Myocyte (in vitro differentiated cells): ENCODE data around the gene APCDD1L. TPM values are rescaled to one million over a fixed set of nuclear protein-coding genes. Genes with fewer than 3 reads are reported as not detected.

Experiments used
- DNase-seq: peaks from one replicate; pipeline ENCODE4 v3.0.0-alpha.2; 2012; ENCODE audit warnings: low read depth
- total RNA-seq: library from RNA; depleted of rRNA; stranded (reverse); fragments of >200 nt; gene quantifications from 2 replicates; pipeline ENCODE4 v1.2.3, GENCODE V29; 2014

Gene APCDD1L
- total RNA-seq, 1 donor from 2014 or later, result 0.11 TPM

DNA sequence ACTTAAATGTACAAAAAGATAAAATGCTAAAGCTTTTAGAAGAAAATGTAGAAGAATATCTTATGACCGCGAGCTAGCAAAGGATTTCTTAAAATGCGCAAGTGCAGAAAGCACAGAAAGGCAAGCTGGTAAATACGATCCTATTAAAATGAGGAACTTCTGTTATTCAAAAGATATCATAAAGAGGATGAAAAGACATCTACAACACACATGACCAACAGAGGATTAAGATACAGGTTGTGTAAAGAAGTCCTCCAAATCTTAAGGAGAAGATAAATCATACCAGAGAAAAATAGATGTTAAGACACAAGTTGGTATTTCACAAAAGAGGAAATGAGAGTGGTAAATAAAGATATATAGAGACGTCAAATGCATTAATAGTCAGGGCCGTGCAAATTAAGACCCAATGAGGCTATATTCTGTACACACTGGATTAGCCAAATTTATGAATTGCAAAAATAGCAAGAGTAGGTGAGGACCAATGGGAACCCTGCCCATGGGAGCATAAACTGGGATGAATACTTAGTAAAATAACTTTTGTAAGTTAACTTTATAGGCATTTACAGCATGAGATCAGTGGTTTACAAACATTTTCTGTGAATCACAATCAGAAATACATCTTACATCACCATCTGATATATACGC, 23.0 kb downstream of the APCDD1L start:
- DNase-seq, result no peak

DNA sequence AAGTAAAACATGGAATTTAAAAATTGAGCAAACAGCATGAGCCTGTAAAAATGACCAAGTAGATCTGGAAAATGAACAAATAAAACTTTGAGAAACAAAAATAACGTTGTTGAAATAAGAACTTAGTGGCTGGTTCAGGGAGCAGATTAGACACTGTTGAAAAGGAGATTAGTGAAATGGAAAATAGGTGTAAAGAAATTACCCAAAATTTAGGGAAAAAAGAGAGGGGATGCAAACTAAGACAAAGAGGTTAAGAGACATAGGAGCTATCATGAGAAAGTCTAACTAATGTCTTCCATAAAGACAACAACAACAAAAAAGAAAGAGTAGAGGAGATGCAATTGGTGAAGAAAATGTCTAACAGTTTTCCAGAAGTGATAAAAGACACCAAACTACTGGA, 29.0 kb downstream of the APCDD1L start:
- no peak for DNase-seq

DNA sequence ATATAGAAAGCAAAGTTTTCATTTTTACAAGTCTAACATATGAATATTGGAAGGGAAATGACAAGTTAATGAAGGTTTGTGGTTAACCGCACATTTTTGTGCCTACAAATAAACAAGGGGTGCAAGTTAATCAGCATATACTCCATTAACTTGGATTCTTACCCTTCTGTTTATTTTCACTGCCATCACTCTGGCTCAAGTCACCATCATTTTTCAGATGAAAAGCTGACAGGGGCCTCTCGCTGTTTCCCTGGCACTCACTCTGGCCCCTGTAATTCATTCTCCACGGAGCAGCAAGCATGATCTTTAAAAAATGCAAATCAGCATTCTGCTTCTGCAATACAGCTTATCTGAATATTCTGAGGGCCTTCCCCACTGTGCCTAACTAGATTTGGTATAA, 29.8 kb downstream of the APCDD1L start:
- DNase-seq, result no peak

DNA sequence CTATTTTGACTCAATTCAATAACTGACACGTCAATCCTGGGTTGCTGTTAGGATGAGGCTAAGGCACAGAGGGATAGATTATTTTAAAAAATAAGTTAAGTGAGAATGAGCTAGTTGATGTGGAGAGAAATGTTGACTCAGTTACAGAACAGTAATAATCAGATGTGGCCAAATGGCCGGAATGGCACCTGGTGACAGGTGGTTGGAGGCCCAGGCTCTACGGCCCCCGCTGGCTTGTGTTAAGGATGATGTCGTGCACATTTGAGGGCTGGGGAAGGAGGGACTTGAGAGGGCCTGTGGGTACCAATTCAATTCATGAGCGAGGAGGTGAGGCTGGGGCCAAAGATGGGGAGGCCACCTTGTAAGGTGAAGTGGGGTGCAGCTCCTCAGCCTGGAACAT, 31.7 kb downstream of the APCDD1L start:
- DNase-seq, result no peak

DNA sequence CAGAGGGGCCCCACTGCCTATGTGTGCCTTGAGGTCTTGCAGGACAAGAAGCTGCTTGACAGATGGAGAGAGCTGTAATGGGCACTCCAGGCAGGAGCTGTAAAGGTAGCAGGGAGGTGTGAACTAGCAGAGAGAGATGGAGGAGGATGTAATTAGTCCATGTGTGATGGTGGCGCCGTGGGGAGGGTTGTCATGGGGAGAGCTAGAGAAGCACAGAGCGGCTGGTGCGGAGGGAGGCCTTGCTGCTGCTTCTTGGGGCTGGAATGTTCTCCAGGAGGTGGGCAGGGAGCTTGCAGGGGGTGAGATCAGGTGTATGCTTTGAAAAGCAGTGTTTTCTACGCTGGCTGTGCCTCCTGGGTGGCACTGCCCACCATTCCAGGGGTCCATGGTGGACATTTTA, 32.1 kb downstream of the APCDD1L start:
- DNase-seq, result no peak

DNA sequence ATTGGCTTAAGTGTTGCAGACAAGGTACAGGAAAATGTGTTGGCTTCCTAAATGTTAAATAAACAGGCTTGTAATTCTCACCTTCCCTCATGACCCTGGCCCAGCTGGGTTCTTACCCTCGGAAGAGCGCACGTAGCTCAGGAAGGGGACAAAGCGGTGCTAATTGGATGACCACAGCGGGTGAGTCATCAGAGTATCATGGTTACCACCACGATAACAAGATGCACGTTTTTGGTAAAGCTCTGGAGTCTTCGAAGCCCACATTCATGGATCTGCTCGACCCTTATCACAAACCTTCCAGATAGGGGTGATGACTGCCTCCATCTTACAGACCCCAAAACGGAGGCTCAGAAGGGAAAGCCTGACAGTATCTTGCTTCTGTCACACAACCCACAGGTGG, 32.8 kb downstream of the APCDD1L start:
- DNase-seq, result no peak

DNA sequence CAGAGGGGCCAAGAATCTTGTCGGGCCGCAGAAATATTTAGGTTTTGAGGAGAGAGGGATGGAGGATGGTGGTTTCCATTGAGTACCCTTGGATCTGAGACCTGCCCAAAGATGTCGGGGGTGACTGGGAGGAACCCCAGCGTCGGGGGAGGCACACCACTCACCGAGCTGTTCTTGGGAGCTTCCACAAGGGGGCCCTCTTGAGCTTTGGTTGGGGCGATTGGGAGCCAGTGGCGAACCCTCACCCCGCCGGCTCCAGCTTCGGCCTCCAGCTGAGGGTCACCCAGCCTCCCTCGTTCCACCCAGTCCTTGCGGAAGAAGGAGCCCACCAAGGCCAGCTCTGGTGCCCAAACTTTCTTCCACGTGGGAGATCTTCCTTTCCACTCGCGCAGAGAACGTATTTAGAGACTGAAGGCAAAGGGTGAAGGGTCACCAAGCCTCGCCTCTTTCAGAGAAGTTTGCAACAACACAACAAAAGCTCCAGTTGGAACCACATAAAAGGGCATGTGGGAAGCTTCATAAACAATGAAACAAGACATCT, 33.6 kb downstream of the APCDD1L start:
- DNase-seq, result no peak

DNA sequence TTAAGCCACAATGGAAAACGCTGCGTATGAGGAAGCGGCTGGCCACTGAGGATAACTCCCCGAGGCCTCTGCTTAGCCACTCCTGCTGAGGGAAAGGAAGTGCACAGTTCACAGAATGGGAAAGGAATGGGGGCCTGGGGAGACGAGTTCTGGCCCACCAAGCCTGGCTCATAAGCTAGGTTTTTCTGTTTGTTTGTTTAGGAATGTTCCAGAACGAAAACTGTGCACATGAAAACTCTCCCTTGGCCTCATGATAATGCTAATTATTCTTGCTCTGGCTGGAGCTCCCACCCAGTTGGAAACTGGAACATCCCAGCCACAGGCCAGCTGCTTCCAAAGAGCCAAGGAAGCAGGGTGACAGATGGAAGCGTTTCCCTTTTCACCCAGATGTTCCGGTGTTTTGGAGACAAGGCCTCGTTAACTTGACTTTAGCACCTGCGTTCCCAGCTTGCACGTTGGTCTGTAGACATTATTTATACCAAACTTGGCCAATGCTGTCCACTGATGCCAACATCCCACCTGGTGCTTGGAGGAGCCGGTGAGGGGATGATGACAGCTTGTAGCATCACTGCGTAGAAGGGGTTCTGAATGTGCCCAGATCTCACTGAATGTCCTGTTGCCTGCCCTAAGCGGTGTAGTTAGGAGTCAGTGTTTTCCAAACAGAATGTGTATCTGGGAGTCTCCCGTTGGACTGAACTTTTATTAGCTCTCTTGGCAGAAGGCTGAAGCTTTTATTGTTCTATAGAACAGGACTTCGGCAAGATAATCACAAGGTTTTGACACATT, 34.5 kb downstream of the APCDD1L start:
- DNase-seq, result no peak

DNA sequence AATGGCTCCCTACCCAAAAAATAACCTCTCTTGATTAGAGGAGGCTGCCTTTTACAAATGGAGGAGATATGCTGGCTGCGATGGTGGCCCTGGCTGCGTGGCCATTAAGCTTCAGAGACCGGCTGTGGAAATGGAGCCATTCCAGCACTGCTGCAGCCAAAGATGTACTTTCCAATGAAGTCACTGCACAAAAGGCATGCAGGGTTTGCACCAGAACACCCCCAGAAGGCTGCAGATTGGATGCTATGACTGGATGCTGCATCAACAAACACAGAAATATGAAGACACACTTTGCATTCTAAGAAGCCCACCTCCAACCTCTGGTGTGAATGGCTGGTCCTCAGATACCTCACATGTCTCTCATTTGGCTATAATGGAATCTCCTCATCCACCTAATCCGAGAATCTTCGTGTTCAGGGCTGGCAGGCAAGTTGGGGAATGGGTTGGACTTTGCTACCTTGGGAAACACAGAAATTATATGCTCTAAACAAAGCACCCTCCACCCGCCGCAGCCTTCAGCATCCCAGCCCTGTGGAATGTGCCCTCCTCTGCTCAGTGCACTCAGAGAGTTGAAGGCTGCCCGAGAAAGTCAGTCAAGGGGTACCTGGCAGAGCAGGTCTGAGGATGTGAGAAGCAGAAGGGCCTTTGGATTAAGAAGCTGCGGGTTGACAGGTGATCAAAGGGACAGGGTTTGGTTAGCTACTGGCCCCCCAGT, 35.3 kb downstream of the APCDD1L start:
- DNase-seq, result no peak

DNA sequence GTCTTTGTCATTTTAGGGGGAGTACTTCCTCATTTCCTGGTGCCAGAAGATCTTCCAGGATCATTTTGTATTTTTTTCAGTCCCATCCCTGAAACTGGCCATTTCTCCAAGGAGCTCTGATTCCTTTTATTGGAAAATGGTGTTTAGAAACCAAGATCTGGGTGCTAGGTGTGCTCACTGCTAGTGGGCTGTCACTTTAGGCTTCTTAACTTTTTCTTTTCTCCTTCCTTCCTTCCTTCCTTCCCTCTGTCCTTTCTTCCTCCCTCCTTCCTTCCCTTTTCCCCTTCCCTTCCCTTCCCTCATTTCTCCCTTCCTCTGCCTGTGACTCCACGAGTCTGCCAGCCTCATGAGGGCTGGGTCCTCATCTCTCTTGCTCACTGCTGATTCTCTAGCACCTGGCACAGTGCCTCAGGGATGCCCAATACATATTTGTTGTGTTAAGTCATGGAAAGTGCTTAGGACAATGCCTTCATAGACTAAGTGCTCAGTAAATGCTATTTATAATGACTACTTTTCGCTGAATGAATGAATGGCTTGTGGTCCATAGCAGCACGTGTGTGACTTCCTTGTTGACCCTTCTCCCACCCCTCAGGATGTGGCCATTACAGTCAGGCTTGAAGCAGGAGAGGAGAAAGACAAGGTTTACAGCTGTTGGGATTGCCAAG, 36.9 kb downstream of the APCDD1L start:
- peak; percentile 18 for DNase-seq

DNA sequence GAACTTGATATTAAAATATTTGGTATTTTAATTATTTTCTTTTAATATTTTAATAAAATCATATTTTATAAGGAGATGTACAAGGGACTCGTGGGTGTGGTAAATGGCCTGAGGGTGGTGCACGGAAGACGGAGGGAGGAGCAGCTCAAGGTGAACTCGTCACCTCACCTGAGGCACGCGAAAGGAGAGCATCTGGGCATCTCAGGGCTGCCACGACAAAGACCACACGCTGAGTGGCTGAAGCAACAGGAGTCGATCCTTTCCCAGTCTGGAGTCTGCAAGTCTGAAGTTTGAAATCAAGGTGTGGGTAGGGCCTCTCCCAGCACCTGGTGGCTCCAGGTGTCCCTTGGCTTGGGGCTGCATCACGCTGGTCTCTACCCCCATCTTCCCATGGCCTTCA, 39.7 kb downstream of the APCDD1L start:
- DNase-seq, result no peak

DNA sequence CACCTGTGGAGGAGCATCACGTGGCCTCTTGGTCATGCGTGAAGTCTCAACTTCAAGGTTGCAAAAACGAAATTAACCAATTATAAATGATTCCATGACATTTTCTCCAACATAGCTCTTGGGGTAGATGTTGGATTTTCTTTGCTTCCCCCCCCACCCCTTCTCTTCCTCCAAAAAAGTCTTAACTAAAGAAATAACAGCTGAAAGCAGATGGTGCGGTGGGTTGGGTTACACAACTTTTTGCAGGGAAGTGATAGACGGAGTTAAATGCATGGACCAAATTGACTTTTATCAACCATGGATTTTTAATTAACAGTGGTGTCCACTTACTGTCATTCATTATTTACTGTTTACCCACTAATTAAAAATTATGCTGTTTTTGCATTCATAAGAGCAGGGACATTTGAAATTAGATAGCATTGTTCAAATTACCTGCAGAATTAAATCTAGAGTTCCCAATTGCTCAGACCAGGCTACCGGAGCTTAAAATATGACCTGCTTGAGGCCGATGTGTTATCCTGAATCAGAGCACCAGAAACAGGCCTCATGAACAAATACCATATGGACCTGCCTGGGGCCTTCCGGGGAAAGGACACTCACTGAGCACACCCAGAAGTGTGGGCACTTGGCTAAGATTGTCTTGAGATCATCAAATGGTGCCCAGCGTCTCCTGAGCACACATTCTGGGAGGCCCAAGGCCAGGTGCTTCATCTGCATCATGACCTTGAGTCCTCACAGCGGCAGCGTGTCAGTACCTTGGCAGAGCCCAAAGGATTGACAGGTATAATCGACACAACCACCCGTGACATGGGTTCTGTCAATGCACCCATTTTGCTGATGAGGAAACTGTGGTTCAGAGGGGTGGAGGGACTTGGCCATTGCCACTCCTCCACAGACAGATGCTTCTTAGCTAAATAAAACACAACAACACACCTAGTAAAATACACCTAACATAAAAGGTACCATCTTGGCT, 41.5 kb downstream of the APCDD1L start:
- no peak for DNase-seq

DNA sequence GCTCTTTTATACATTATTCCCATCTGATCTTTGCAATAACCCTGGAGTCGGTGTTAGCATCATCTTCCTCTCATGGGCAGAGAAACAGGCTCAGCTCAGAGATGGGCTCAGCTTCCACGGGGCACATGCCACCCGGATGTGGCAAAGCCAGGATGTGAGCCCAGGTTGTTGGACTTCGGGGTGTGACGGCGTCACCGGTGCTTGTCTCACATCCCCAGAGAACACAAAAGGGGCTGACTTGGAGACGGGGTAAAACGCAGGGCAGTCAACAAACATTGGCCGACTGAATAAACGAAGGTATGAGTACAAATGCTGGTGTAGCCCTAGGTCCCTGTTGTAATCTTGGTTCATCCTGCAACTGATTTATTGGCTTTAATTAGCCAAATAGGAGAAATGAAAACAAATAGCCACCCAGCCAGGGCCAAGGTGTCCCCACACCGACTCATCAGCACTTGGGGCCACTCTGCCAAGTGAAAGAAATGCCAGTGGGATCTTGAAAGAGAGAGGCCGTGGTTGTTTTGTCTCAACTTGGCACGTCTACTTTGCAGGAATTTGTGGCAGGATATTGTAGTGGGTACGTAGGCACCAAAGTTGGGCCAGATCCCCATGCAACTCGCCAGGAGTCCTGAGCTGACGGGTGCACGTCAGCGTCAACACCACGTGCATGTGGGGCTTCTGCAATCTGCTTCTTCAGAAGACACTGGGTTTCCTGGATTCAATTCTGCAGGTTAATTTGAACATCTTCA, 42.8 kb downstream of the APCDD1L start:
- no peak for DNase-seq

DNA sequence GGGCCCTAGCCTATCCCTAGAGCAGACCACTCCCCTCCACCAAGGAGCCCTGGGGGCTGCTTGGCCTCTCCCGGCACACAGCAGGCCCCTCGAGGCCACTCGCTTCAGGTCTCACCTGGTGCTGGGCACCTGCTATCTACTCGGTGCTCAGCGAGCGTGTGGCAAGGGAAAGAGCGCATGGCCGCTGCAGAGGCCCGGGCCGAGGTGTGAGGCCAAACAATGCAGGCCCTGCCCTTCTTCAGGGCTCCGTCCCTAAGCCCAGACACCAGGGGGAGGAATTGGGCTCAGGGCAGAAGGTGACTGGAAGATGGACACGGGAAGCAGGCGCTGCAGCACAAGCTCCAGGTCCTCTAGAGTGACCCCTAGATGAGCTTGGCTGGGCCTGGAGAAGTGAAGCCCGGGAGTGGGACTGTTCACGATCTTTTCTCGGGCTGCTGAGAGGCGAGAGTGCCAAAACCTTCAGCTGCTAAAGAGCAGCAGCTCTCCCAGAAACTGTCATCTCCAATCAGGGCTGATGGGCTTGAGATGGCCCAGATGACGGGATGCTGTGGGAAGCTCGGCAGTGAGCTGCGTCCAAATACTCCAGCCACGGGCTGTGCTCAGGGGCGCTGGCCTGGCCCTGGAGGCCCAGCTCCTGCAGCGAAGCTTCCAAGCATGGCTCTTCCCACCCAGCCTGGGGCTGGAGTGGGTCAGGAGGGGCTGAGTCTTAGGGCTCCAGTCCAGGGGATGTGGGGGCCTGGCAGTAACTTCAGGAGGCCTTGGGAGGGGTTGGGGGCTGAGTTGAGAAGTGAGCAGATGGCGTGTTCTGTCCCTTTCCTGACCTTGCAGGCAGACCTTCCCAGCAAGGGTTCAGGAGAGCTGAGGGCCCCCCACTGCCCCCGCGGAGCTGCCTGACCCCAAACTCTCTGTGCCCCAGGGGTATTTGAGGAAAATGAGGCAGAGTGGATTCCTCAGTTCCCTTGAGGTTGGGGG, 43.7 kb downstream of the APCDD1L start:
- DNase-seq, result no peak

DNA sequence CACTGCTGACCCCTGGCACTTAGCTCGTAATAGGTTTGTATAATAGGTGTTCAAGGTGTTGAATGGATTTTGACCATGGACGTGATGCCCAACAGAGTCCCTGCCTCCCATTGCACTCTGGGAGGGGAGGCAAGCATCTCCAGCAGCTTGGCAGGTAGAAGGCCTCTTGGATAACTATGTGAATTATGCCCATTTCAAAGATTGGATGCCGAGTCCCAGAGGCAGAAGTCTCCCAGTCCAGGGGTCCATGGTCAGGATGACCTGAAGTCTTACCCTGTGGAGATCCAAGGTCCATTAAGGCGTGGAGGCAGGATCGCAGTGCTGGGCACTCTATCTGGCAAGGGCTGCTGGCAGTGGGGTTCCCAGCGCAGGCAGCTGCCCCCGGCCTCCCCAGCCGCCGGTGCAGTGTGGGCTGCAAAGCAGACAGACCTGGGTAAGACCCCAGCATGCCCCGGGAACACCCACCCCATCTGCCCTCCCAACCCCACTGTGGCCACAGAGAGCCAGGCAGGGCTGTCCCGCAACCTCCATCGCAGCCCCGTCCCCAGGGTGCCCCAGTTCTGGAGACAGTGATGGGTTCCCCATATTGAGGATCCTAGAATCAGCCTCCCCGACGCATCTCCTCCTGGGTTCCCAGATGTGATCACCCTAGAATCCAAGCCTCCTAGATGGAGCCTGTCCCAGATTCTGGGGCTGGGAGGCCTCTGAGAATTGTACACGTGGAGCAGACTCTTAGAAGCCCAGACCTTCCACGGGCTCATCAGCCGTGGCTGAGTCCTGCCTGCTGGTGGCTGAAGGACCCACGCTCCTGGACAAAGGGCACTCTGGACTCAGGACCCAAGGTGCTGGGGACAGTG, 44.6 kb downstream of the APCDD1L start:
- no peak for DNase-seq

DNA sequence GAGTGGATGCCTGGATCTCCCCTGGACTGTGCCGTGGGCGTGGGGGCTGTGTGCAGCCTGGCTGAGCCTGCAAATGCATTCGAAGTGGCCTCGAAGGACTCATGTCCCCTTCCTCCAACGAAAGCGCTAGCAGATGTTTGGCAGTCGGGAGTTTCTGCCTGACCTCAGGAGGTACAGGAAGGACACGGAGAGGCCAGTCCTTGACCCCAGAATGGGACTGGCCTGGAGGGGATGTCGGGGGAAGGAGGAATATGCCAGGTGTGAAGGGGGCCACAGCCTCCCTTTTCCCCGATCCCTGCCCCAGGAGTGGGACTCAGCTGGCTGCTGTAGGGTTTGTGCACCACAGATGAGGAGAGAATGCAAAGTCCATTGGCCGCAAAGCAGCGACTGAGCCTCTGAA, 45.6 kb downstream of the APCDD1L start:
- DNase-seq, result no peak
